ENCODE results near the gene PRR3. TPM values are rescaled to one million over a fixed set of nuclear protein-coding genes. Genes with fewer than 3 reads are reported as not detected.

The PRR3 gene
- total and polyA plus RNA-seq, 2 of the 13 experiments (the other 11 are each of a cell fraction or from before 2014, with no cell fraction given), result 14.6 to 21.2 TPM

- TF ChIP-seq ZFX (CRISPR knock-in tag; IDR thresholded peaks at IDR 0.05; ENCODE audit: low read depth) (peak; percentile 51; the same call in 1 of the 2 replicates), TCF7 (IDR thresholded peaks at IDR 0.05; ENCODE audit: low read depth) (no peak), ZBTB7B (CRISPR knock-in tag; IDR thresholded peaks at IDR 0.05) (no peak), NBN (conservative IDR thresholded peaks at IDR 0.05) (no peak), HOMEZ (CRISPR knock-in tag; IDR thresholded peaks at IDR 0.05; ENCODE audit: low read depth) (no peak; the same call in none of the 2 replicates), MATR3 (CRISPR knock-in tag; IDR thresholded peaks at IDR 0.05) (no peak), ZNF607 (CRISPR knock-in tag; IDR thresholded peaks at IDR 0.05; ENCODE audit: borderline replicate concordance) (no peak; the same call in 1 of the 2 replicates), ZNF34 (CRISPR knock-in tag; IDR thresholded peaks at IDR 0.05; ENCODE audit: borderline replicate concordance) (no peak), HCFC1 (IDR thresholded peaks at IDR 0.05; ENCODE audit: low read depth, low read length) (peak; percentile 56; the same call in 1 of the 2 replicates), CCAR2 (optimal IDR thresholded peaks at IDR 0.05; ENCODE audit: low read depth, low read length) (no peak), HMGXB4 (CRISPR knock-in tag; IDR thresholded peaks at IDR 0.05; ENCODE audit: borderline replicate concordance in 1 of 2, low read depth in 1 of 2) (peak in 1 of 2 experiments; percentile 78; a peak in 2 of 4 replicates), NONO (IDR thresholded peaks at IDR 0.05) (no peak), NONO (CRISPR knock-in tag; conservative IDR thresholded peaks at IDR 0.05) (peak; percentile 67), NFKBIZ (CRISPR knock-in tag; IDR thresholded peaks at IDR 0.05) (peak; percentile 43), ZNF530 (CRISPR knock-in tag; IDR thresholded peaks at IDR 0.05; ENCODE audit: low read depth) (no peak), NPAS2 (CRISPR knock-in tag; IDR thresholded peaks at IDR 0.05; ENCODE audit: borderline replicate concordance) (no peak)
Observed at GRCh38 chr6:30556066-30556905, 809 bp upstream of the PRR3 start, which contains the start of gene GNL1 (continued).
